Activated CD8-positive, alpha-beta T cell treated with anti-CD3 and anti-CD28 coated beads, Interleukin-2, amount 10 ng/mL, durations not matched to agents 7 days and 5 days (primary cell): ENCODE data around the gene ITPK1. TPM values are rescaled to one million over a fixed set of nuclear protein-coding genes. Genes with fewer than 3 reads are reported as not detected.

Experiments
- ATAC-seq: fragments of 150-1000 bp; cut with Tn5 transposase; one replicate; pipeline ENCODE4 v1.10.0; 2021; ENCODE audit warnings: moderate library complexity
- CTCF ChIA-PET: fragments of 350-600 bp; sonication (Branson Sonifier 250); formaldehyde crosslinking; loops from one replicate; lab custom pipeline; 2021; ENCODE audit warnings: antibody characterized with exemption; lab: Charles Lee
- POLR2A ChIA-PET: fragments of 350-600 bp; sonication (Branson Sonifier 250); formaldehyde crosslinking; loops from one replicate; lab custom pipeline; 2021; ENCODE audit warnings: antibody characterized with exemption; lab: Charles Lee
- DNase-seq: peaks from one replicate; pipeline ENCODE4 v3.0.0-alpha.2; 2020
- H3K27ac Mint-ChIP-seq: one replicate; pipeline ENCODE4 v1.8.0; 2021; ENCODE audit warnings: mild to moderate bottlenecking, mixed read lengths
- H3K27me3 Mint-ChIP-seq: one replicate; pipeline ENCODE4 v1.8.0; 2021; ENCODE audit warnings: low read depth, mixed read lengths
- H3K36me3 Mint-ChIP-seq: one replicate; pipeline ENCODE4 v1.8.0; 2021; ENCODE audit warnings: low read depth, mixed read lengths
- H3K4me1 Mint-ChIP-seq: one replicate; pipeline ENCODE4 v1.8.0; 2021; ENCODE audit warnings: low read depth, mixed read lengths
- H3K4me3 Mint-ChIP-seq: one replicate; pipeline ENCODE4 v1.8.0; 2021; ENCODE audit warnings: mild to moderate bottlenecking, mixed read lengths
- H3K9me3 Mint-ChIP-seq: one replicate; pipeline ENCODE4 v1.8.0; 2022; ENCODE audit warnings: mixed read lengths; ENCODE audit not compliant: insufficient read depth
- total RNA-seq, 2 experiments: library from RNA; stranded (reverse); gene quantifications; one replicate each; pipeline ENCODE4 v1.2.3, GENCODE V29; 2021

Gene ITPK1
- total RNA-seq, 2 experiments from 2014 or later: 103 to 107 TPM

DNA sequence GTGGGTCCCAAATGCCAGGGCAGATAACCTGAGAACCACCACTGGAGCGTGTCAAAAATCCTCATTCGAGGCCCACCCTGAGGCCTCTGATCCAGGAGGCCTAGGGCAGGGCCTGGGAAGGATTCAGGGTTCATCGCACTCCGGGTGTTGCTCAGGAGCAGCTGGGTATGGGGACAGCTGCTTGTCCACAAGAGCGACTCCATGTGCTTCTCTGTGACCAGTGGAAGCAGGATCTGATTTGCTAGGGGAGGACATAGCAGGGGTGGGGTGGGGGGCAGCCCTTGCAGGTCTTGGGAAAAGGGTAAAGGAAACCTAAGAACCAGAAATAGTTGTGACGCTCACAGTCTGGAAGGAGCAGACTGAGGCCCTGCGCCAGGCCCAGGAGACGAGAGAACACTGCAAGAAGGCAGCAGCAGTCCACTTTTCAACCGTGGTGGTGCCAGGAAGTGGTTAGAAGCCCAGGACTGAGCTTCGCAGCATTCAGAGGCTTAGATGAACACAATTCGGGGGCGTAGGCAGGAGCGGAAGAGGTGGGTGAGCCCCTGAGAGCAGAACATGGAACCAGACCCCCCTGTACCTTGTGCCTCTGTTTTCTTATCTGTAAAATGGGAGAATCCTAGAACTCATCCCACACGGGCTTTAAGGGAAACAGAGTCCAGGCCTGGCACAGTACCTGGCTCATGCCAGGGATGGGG, 33.7 kb downstream of the ITPK1 start:
- peak overlapping the region; percentile 41 for H3K4me3 Mint-ChIP-seq
- no peaks in the 10 kb centered on the region for H3K27me3 Mint-ChIP-seq
- peak overlapping the region; percentile 91 for H3K27ac Mint-ChIP-seq
- ATAC-seq (peak; percentile 75), DNase-seq (peak; percentile 73)
- H3K9me3 Mint-ChIP-seq: no peaks in the 10 kb centered on the region
- peaks cover 85% of the 10 kb centered on the region for H3K4me1 Mint-ChIP-seq
- ChIA-PET POLR2A (interaction anchor here (1.0 to 1.6 kb wide), 2 partner anchors 15 to 31 kb away, joined by 3 to 11 read pairs; no protein-coding TSS in a partner anchor), CTCF (interaction anchor here (1.1 to 4.7 kb wide), 3 partner anchors 11 to 48 kb away, joined by 4 to 30 read pairs (median 5); partner anchors contain the start of gene ITPK1)
- peaks cover 37% of the 10 kb centered on the region for H3K36me3 Mint-ChIP-seq

GRCh38 chr14:93079865-93080403, 35.8 kb downstream of the ITPK1 start:
- CTCF ChIA-PET: interaction anchor here (4.7 to 4.9 kb wide), 2 partner anchors 34 kb away, joined by 30 read pairs; partner anchors contain the start of gene ITPK1
- ATAC-seq (no peak), DNase-seq (no peak)
- Mint-ChIP-seq H3K36me3 (peaks cover 35% of the 10 kb centered on the region), H3K27me3 (no peaks in the 10 kb centered on the region), H3K4me3 (no peak overlapping the region), H3K27ac (peak overlapping the region; percentile 52), H3K4me1 (peaks cover 85% of the 10 kb centered on the region), H3K9me3 (no peaks in the 10 kb centered on the region)
- POLR2A ChIA-PET: interaction anchor here (1.1 kb wide), 1 partner anchor 9 kb away, joined by 3 read pairs; no protein-coding TSS in a partner anchor

DNA sequence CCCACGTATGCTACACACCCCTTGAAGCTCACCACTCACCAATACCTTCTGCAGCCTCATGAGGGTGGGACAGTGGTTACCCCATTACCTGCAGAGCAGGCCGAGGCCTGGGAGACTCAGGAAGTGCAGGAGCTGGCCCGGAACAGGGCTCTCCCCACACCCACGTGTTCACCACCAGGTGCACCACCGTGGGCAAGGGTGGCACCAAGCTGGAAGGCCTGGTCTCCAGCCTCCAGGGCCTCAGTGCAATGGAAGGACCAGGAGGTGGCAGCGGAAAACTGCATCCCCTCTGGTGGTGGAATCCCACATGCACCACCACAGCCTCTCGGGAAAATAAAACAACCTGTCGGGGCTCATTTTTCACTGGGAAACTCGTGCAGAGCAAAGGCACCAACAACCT, 36.4 kb downstream of the ITPK1 start:
- Mint-ChIP-seq H3K4me3 (no peak overlapping the region), H3K4me1 (peaks cover 86% of the 10 kb centered on the region), H3K36me3 (peaks cover 35% of the 10 kb centered on the region), H3K9me3 (no peaks in the 10 kb centered on the region), H3K27ac (peak overlapping the region; percentile 75), H3K27me3 (no peaks in the 10 kb centered on the region)
- DNase-seq (no peak), ATAC-seq (no peak)
- ChIA-PET CTCF (interaction anchor here (4.9 kb wide), 1 partner anchor 34 kb away, joined by 30 read pairs; no protein-coding TSS in a partner anchor), POLR2A (interaction anchor here (1.1 kb wide), 1 partner anchor 9 kb away, joined by 3 read pairs; no protein-coding TSS in a partner anchor)

DNA sequence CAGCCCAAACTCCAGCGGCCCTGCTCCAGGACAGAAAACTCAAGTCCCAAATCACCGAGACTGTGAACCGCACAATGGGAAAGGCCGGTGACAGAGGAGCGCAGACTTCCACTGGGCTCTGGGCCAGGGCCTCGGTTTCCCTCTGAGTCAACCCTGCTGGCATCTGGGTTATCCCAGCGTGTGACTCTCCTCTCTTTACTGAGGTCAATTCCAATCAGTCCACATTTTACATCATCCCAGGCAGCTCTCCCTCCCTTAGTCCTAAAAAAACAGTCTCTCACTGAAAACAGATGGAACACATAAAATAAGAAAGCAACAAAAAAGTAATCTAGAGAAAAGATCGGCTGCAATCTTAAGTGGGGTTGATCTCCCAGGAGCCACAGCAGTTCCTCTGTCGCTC, 36.9 kb downstream of the ITPK1 start:
- no peak for ATAC-seq
- H3K27me3 Mint-ChIP-seq: no peaks in the 10 kb centered on the region

DNA sequence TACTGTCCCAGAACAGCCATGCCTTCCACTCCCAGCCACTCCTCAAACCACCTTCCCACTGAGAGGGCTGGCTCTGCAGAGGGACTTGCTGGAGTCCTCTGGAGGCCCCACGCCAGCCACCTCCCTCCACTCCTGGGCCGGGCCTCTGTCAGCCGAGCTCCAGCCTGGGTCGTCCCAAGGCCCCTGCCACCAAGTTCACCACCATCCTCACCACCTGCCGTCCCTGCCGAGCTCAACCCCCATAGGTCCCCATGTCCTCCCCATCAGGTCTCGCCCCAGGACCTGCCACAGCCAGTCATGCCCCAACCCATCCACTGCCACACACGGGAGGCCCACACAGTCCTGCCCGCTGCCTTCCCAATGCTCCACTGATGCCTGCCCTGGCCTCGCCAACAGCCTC, 39.0 kb downstream of the ITPK1 start:
- no peak overlapping the region for H3K4me3 Mint-ChIP-seq
- H3K27me3 Mint-ChIP-seq: no peaks in the 10 kb centered on the region
- peaks cover 32% of the 10 kb centered on the region for H3K36me3 Mint-ChIP-seq
- CTCF ChIA-PET: interaction anchor here (4.9 kb wide), 1 partner anchor 37 kb away, joined by 30 read pairs; no protein-coding TSS in a partner anchor
- no peaks in the 10 kb centered on the region for H3K9me3 Mint-ChIP-seq
- H3K4me1 Mint-ChIP-seq: peaks cover 79% of the 10 kb centered on the region
- no peak for ATAC-seq
- peak overlapping the region; percentile 36 for H3K27ac Mint-ChIP-seq
- POLR2A ChIA-PET: interaction anchor here (1.0 kb wide), 1 partner anchor 11 kb away, joined by 3 read pairs; no protein-coding TSS in a partner anchor
- DNase-seq: no peak

More for the DNA sequence above, 36.9 kb downstream of the ITPK1 start:
- peaks cover 86% of the 10 kb centered on the region for H3K4me1 Mint-ChIP-seq
- CTCF ChIA-PET: interaction anchor here (4.9 kb wide), 1 partner anchor 35 kb away, joined by 30 read pairs; no protein-coding TSS in a partner anchor
- DNase-seq: no peak
- H3K9me3 Mint-ChIP-seq: no peaks in the 10 kb centered on the region
- POLR2A ChIA-PET: interaction anchor here (1.1 kb wide), 1 partner anchor 8 kb away, joined by 3 read pairs; no protein-coding TSS in a partner anchor
- H3K4me3 Mint-ChIP-seq: no peak overlapping the region
- peak overlapping the region; percentile 75 for H3K27ac Mint-ChIP-seq
- H3K36me3 Mint-ChIP-seq: peaks cover 33% of the 10 kb centered on the region

DNA sequence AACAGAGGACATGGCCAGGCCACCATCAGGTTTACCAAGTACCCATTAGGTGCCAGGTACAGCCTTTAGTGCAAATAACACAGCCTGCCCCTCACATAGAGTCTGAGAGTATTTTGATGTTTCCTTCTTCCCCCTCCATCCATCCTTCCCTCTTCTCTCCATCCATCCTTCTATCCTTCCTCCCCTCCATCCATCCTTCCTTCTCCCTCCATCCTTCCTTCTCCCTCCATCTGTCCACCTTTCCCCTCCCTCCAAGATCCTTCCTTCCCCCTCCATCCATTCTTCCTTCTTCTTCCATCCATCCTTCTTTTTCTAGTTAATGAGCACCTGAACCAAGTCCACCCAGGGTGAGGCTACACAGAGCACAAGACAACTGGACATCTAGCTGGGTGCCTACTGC, 39.8 kb downstream of the ITPK1 start:
- ChIA-PET CTCF (interaction anchor here (1.2 to 4.9 kb wide), 2 partner anchors 16 to 38 kb away, joined by 3 to 30 read pairs; no protein-coding TSS in a partner anchor), POLR2A (no interaction called here)
- Mint-ChIP-seq H3K36me3 (peaks cover 34% of the 10 kb centered on the region), H3K4me1 (peaks cover 80% of the 10 kb centered on the region), H3K4me3 (no peak overlapping the region), H3K9me3 (no peaks in the 10 kb centered on the region), H3K27me3 (no peaks in the 10 kb centered on the region), H3K27ac (peak overlapping the region; percentile 72)
- DNase-seq (no peak), ATAC-seq (no peak)

GRCh38 chr14:93073910-93074769, 41.6 kb downstream of the ITPK1 start:
- Mint-ChIP-seq H3K9me3 (no peaks in the 10 kb centered on the region), H3K27ac (peak overlapping the region; percentile 82), H3K27me3 (no peaks in the 10 kb centered on the region), H3K4me1 (peaks cover 87% of the 10 kb centered on the region), H3K36me3 (peaks cover 36% of the 10 kb centered on the region), H3K4me3 (peak overlapping the region; percentile 57)
- peak; percentile 57 for ATAC-seq
- ChIA-PET POLR2A (no interaction called here), CTCF (interaction anchor here (1.2 to 1.6 kb wide), 4 partner anchors 10 to 39 kb away, joined by 3 to 4 read pairs (median 4); no protein-coding TSS in a partner anchor)
- peak; percentile 39 for DNase-seq

GRCh38 chr14:93073358-93073707, 42.4 kb downstream of the ITPK1 start:
- peaks cover 37% of the 10 kb centered on the region for H3K36me3 Mint-ChIP-seq
- ATAC-seq: no peak
- ChIA-PET POLR2A (no interaction called here), CTCF (interaction anchor here (1.3 to 1.6 kb wide), 3 partner anchors 11 to 40 kb away, joined by 3 to 4 read pairs (median 3); no protein-coding TSS in a partner anchor)
- H3K27ac Mint-ChIP-seq: peak overlapping the region; percentile 82
- H3K27me3 Mint-ChIP-seq: no peaks in the 10 kb centered on the region
- no peak for DNase-seq
- peak overlapping the region; percentile 57 for H3K4me3 Mint-ChIP-seq
- H3K9me3 Mint-ChIP-seq: no peaks in the 10 kb centered on the region
- peaks cover 86% of the 10 kb centered on the region for H3K4me1 Mint-ChIP-seq

DNA sequence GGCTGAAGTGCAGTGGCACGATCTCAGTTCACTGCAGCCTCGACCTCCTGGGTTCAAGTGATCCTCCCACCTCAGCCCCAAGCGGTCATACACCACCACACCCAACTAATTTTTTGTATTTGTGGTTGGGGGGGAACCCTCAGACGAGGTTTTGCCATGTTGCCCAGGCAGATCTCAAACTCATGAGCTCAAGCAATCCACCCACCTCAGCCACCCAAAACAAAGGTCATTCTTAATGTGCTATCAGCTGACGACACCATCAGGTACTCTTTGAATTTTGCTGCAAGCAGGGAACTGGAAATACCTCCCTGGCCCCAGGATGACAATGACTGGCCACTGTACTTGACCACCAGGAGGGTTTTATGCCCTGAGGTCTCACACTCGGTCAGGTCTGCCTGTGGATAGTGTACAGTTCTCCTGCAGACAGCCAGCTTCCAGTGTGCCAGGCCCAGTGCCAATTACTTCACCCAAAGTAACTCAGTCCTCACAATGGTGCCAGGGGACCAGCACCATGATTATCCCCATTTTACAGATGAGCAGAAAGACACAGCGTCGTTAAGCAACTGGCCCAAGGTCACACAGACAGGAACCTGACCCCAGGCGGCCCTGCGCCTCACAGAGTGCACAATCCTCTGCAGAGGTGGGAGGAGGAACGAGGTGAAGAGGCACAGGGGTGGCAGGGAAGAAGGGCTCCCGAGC, 42.9 kb downstream of the ITPK1 start:
- DNase-seq (no peak), ATAC-seq (no peak)
- Mint-ChIP-seq H3K27me3 (no peaks in the 10 kb centered on the region), H3K4me3 (no peak overlapping the region), H3K4me1 (peaks cover 86% of the 10 kb centered on the region), H3K9me3 (no peaks in the 10 kb centered on the region), H3K36me3 (peaks cover 39% of the 10 kb centered on the region), H3K27ac (peak overlapping the region; percentile 69)
- CTCF ChIA-PET: interaction anchor here (1.3 kb wide), 1 partner anchor 40 kb away, joined by 3 read pairs; no protein-coding TSS in a partner anchor
- POLR2A ChIA-PET: no interaction called here

DNA sequence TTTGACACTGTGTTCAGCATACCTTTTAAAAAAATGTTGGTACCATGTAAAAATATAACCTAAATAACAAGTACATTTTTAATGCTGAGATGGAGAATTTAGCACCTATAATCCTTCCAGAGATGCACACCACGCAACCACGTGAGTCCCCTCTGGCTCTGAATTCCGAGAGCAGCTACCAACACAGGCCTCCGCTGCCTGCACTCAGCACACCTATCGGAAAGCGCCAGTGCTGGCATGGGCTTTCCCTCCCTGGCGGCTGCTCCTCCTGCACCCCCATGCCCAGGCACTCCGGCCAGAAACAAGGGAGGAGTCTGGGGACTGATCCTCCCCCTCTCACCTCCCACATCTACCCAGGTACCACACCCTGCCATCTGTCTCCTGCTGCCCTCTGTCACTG, 47.0 kb downstream of the ITPK1 start:
- ChIA-PET POLR2A (no interaction called here), CTCF (no interaction called here)
- DNase-seq (no peak), ATAC-seq (no peak)
- H3K27ac Mint-ChIP-seq: peak overlapping the region; percentile 71
- H3K27me3 Mint-ChIP-seq: no peaks in the 10 kb centered on the region
- peaks cover 50% of the 10 kb centered on the region for H3K36me3 Mint-ChIP-seq
- no peaks in the 10 kb centered on the region for H3K9me3 Mint-ChIP-seq
- peaks cover 83% of the 10 kb centered on the region for H3K4me1 Mint-ChIP-seq
- no peak overlapping the region for H3K4me3 Mint-ChIP-seq
